ENCODE data around the gene PEMT.

DNA sequence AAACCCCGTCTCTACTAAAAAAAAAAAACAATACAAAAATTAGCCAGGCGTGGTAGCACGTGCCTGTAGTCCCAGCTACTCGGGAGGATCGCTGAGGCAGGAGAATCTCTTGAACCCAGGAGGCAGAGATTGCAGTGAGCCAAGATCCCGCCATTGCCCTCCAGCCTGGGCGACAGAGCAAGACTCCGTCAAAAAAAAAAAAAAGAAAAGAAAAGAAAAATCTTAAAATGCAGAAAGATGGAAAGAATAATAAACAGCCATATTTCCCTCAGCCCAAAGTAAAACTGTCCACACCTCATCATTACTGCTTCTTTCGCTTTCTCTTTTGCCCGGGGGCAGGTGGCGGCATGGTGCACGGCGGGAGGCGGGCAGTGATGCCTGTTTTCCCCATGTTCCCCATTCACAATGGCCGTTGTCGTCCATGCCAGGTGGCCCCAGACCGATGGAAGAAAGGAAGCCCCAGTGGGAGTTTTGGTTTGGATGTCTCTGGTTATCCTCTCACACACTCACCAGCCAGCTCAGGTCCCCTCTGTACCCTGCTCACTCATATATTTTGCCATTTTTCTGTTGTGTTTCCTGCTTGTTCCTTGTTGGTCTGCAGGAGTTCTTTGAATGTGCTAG lies 37.0 kb upstream of the PEMT start:
- TF ChIP-seq, protein P1, sequence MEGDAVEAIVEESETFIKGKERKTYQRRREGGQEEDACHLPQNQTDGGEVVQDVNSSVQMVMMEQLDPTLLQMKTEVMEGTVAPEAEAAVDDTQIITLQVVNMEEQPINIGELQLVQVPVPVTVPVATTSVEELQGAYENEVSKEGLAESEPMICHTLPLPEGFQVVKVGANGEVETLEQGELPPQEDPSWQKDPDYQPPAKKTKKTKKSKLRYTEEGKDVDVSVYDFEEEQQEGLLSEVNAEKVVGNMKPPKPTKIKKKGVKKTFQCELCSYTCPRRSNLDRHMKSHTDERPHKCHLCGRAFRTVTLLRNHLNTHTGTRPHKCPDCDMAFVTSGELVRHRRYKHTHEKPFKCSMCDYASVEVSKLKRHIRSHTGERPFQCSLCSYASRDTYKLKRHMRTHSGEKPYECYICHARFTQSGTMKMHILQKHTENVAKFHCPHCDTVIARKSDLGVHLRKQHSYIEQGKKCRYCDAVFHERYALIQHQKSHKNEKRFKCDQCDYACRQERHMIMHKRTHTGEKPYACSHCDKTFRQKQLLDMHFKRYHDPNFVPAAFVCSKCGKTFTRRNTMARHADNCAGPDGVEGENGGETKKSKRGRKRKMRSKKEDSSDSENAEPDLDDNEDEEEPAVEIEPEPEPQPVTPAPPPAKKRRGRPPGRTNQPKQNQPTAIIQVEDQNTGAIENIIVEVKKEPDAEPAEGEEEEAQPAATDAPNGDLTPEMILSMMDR (conservative IDR thresholded peaks at IDR 0.05; ENCODE audit: low read depth in 2 of 2): no peak
- TF ChIP-seq EZH2 (IDR thresholded peaks at IDR 0.05; ENCODE audit: low read depth, unreplicated experiment) (no peak), POLR2AphosphoS5 (IDR thresholded peaks at IDR 0.05; ENCODE audit: low read depth) (no peak), CREB1 (CRISPR knock-in tag; IDR thresholded peaks at IDR 0.05; ENCODE audit: low read depth) (no peak), EZH2phosphoT487 (IDR thresholded peaks at IDR 0.05; ENCODE audit: unreplicated experiment) (no peak)
